ENCODE results near the gene UQCR10.

- TF ChIP-seq REPIN1 (tag by site-specific recombination; IDR thresholded peaks at IDR 0.05; ENCODE audit: low read depth) (no peak), CTCF (tag by site-specific recombination; IDR thresholded peaks at IDR 0.05) (no peak)
Observed at GRCh38 chr22:29813563-29813962, 46.4 kb downstream of the UQCR10 start.

Data from HEK293 (cell line).